ENCODE results near the gene MUC22.

DNA sequence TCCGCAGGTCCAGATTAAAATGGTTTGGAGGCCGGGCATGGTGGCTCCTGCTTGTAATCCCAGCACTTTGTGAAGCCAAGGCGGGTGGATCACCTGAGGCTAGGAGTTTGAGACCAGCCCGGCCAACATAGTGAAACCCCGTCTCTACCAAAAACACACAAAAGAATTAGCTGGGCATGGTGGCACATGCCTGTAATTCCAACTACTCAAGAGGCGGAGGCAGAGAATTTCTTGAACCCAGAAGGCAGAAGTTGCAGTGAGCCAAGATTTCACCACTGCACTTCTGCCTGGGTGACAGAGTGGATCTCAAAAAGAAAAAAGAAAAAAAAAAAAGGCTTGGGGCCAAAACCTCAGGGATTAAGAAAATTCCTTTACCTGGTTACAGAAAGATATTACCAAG, 71.6 kb downstream of the MUC22 start:
- TF ChIP-seq, protein P1, sequence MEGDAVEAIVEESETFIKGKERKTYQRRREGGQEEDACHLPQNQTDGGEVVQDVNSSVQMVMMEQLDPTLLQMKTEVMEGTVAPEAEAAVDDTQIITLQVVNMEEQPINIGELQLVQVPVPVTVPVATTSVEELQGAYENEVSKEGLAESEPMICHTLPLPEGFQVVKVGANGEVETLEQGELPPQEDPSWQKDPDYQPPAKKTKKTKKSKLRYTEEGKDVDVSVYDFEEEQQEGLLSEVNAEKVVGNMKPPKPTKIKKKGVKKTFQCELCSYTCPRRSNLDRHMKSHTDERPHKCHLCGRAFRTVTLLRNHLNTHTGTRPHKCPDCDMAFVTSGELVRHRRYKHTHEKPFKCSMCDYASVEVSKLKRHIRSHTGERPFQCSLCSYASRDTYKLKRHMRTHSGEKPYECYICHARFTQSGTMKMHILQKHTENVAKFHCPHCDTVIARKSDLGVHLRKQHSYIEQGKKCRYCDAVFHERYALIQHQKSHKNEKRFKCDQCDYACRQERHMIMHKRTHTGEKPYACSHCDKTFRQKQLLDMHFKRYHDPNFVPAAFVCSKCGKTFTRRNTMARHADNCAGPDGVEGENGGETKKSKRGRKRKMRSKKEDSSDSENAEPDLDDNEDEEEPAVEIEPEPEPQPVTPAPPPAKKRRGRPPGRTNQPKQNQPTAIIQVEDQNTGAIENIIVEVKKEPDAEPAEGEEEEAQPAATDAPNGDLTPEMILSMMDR (optimal IDR thresholded peaks at IDR 0.05 in 1 of 3, IDR thresholded peaks at IDR 0.05 in 1 of 3, conservative IDR thresholded peaks at IDR 0.05 in 1 of 3; ENCODE audit: extremely low read depth in 1 of 3, insufficient read depth in 2 of 3, low read length in 3 of 3), result no peak
- no peak for TF ChIP-seq EZH2 (IDR thresholded peaks at IDR 0.05; ENCODE audit: low read length)

Data from keratinocyte (primary cell).